Osteoblast (primary cell): ENCODE results near the gene CYP46A1. TPM values are rescaled to one million over a fixed set of nuclear protein-coding genes. Genes with fewer than 3 reads are reported as not detected.

ENCODE experiments used
- DNase-seq: peaks from one replicate; pipeline ENCODE4 v3.0.0; 2011; ENCODE audit warnings: low spot score, mixed read lengths; ENCODE audit not compliant: insufficient read length; ENCODE audit errors: missing footprints
- H2AFZ ChIP-seq: 2 replicates; pipeline ENCODE4 v1.6.0; 2011; ENCODE audit warnings: mild to moderate bottlenecking, low read length
- H3K27ac ChIP-seq: 2 replicates; pipeline ENCODE4 v1.5.1; 2011; ENCODE audit warnings: mild to moderate bottlenecking, low read depth, low read length, moderate library complexity
- H3K27me3 ChIP-seq: 2 replicates; pipeline ENCODE4 v1.6.0; 2012; ENCODE audit warnings: mild to moderate bottlenecking, control low read depth, inconsistent platforms, low read length, moderate library complexity; ENCODE audit not compliant: insufficient read depth
- H3K36me3 ChIP-seq: 2 replicates; pipeline ENCODE4 v1.5.1; 2011; ENCODE audit warnings: mild to moderate bottlenecking, low read length, control low read depth, moderate library complexity; ENCODE audit not compliant: insufficient read depth
- H3K4me1 ChIP-seq: 2 replicates; pipeline ENCODE4 v1.5.1; 2011; ENCODE audit warnings: mild to moderate bottlenecking, low read length, control low read depth, moderate library complexity; ENCODE audit not compliant: insufficient read depth
- H3K4me2 ChIP-seq: 2 replicates; pipeline ENCODE4 v1.6.0; 2011; ENCODE audit warnings: mild to moderate bottlenecking, low read length; ENCODE audit not compliant: insufficient read depth
- H3K4me3 ChIP-seq: fragments of 200-600 bp; sonication (generic); 3 replicates; pipeline ENCODE4 v1.5.1; 2012; ENCODE audit warnings: mild to moderate bottlenecking, low read length, inconsistent platforms; ENCODE audit not compliant: insufficient read depth
- H3K79me2 ChIP-seq: 2 replicates; pipeline ENCODE4 v1.6.0; 2012; ENCODE audit warnings: mild to moderate bottlenecking, low read length, control low read depth, inconsistent platforms; ENCODE audit not compliant: insufficient read depth
- H3K9me3 ChIP-seq: 2 replicates; pipeline ENCODE4 v1.5.1; 2011; ENCODE audit warnings: low read depth, low read length, control low read depth
- H4K20me1 ChIP-seq: 2 replicates; pipeline ENCODE4 v1.6.0; 2012; ENCODE audit warnings: mild to moderate bottlenecking, low read length, control low read depth; ENCODE audit not compliant: insufficient read depth
- total RNA-seq: library from RNA; depleted of rRNA; stranded (reverse); fragments of >200 nt; gene quantifications from 2 replicates; pipeline ENCODE4 v1.2.3, GENCODE V29; 2012
- TF ChIP-seq, protein P1 (sequence below): IDR thresholded peaks from 2 replicates; pipeline ENCODE4 v1.5.1; 2011; ENCODE audit warnings: mild to moderate bottlenecking, low read depth, low read length, moderate library complexity; ENCODE audit errors: extremely low read depth

CYP46A1 gene
- total RNA-seq, 1 donor, result 0.36 TPM

DNA sequence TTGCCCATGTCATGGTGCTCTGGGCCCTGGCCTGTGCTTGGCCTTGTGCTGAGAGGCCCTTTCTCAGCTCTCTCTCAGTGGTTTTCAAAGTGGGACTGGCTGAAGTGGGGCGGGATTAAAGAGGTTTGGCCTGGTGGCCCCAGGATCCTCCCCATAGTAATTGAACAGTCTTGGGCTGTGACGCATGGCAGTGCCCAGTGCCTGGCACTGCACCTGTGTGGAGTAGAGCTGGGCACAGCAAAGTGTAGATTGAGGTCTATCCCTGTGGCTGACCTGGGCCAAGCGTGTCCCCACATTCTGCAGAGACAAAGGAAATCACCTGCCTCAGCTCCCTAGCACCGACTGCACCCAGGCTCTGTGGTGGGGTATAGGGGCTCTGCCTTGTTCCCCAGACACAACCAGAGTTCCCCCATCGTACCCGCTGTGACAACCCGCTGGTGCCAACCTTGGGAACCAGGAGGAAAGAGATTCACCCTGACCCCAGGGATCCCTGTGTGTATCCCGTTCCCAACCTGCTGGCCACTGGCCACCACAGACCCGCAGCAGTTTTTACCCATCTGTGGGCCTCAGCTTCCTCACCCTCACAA lies 9.9 kb upstream of the CYP46A1 start:
- Histone ChIP-seq H4K20me1 (no peaks in the 10 kb centered on the region), H3K27me3 (no peaks in the 10 kb centered on the region), H3K4me1 (peaks cover 30% of the 10 kb centered on the region), H3K9me3 (peaks cover 6% of the 10 kb centered on the region), H3K4me3 (no peak overlapping the region), H3K27ac (no peak overlapping the region), H3K36me3 (peaks cover 3% of the 10 kb centered on the region), H3K4me2 (no peak overlapping the region), H3K79me2 (no peaks in the 10 kb centered on the region), H2AFZ (no peak overlapping the region)
- no peak for DNase-seq
- TF ChIP-seq, protein P1, sequence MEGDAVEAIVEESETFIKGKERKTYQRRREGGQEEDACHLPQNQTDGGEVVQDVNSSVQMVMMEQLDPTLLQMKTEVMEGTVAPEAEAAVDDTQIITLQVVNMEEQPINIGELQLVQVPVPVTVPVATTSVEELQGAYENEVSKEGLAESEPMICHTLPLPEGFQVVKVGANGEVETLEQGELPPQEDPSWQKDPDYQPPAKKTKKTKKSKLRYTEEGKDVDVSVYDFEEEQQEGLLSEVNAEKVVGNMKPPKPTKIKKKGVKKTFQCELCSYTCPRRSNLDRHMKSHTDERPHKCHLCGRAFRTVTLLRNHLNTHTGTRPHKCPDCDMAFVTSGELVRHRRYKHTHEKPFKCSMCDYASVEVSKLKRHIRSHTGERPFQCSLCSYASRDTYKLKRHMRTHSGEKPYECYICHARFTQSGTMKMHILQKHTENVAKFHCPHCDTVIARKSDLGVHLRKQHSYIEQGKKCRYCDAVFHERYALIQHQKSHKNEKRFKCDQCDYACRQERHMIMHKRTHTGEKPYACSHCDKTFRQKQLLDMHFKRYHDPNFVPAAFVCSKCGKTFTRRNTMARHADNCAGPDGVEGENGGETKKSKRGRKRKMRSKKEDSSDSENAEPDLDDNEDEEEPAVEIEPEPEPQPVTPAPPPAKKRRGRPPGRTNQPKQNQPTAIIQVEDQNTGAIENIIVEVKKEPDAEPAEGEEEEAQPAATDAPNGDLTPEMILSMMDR, result no peak

DNA sequence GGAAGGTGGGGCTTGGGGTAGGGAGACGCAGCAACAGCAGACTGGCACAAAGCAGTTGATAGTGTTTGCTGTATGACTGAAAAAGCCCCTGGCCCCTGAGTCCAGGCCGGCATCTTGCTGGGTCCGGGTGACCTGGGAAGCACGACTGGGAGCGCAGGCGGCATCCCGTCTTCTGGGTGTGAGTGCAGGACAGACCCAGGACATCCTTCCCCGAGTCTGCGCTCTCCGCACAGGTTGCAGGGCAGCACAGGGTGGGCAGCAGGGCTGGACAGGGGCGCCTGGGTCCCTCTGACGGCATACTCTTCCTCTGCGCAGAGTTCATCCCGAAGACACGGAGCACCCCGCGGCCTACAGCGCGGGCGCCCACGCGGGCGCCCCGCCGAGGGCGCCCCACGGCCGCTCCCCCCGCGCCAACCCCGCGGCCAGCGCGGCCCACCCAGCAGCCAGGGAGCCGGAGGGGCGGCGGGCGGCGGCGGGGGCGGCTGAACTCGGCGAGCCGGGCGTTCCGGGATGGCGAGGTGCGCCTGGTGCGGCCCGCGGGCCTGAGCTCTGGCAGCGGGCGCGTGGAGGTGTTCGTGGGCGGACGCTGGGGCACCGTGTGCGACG lies 9.2 kb upstream of the CYP46A1 start:
- Histone ChIP-seq H3K4me1 (peaks cover 30% of the 10 kb centered on the region), H3K4me3 (no peak overlapping the region), H3K79me2 (no peaks in the 10 kb centered on the region), H3K27me3 (no peaks in the 10 kb centered on the region), H3K36me3 (no peaks in the 10 kb centered on the region), H4K20me1 (no peaks in the 10 kb centered on the region), H2AFZ (no peak overlapping the region), H3K9me3 (peaks cover 6% of the 10 kb centered on the region), H3K27ac (no peak overlapping the region), H3K4me2 (no peak overlapping the region)
- TF ChIP-seq, protein P1, result no peak
- no peak for DNase-seq

DNA sequence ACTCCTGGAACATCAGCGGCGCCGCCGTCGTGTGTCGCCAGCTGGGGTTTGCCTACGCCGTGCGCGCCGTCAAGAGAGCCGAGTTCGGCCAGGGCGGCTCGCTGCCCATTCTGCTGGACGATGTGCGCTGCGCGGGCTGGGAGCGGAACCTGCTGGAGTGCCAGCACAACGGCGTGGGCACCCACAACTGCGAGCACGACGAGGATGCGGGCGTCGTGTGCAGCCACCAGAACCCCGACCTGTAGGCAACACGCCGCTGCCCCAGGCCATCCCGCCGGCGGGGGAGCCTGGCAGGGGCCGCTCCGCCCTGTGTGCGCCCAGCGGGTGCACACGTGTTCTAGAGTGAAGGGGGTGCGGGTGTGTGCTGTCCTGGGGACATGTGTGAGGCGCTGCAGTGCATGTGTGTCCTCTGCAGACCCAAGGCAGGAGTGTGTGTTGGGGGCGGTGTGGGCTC lies 8.7 kb upstream of the CYP46A1 start:
- H3K36me3 ChIP-seq, result no peaks in the 10 kb centered on the region
- peak; percentile 62 for DNase-seq
- no peaks in the 10 kb centered on the region for H3K27me3 ChIP-seq
- H3K9me3 ChIP-seq, result peaks cover 6% of the 10 kb centered on the region
- TF ChIP-seq, protein P1, result no peak
- no peaks in the 10 kb centered on the region for H3K79me2 ChIP-seq
- H2AFZ ChIP-seq, result no peak overlapping the region
- no peak overlapping the region for H3K27ac ChIP-seq
- H3K4me1 ChIP-seq, result peaks cover 30% of the 10 kb centered on the region
- H3K4me2 ChIP-seq, result no peak overlapping the region
- H3K4me3 ChIP-seq, result no peak overlapping the region
- H4K20me1 ChIP-seq, result no peaks in the 10 kb centered on the region

DNA sequence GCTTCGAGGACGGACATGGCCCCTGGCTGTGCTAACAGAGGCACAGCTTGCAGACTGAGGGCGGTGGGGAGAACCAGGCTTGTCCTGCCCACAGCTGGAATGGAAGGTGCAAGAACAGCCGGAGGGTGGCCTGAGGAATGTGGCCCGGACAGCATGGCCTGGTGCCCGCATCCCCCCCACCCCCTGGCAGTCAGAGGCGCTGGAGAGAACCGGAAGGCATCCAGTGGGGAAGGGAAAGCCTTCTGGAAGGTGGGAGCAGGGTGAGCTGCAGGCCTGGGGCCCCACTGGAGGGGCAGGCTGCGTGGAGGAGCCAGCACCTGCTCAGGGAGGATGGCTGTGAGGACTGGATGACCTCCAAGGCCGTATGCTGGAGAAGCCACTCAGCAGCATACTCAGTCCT lies 8.1 kb upstream of the CYP46A1 start:
- Histone ChIP-seq H3K4me2 (no peak overlapping the region), H3K4me3 (no peak overlapping the region), H4K20me1 (no peaks in the 10 kb centered on the region), H3K36me3 (no peaks in the 10 kb centered on the region), H3K9me3 (peaks cover 6% of the 10 kb centered on the region), H3K27me3 (no peaks in the 10 kb centered on the region), H3K27ac (no peak overlapping the region), H3K79me2 (no peaks in the 10 kb centered on the region), H3K4me1 (peaks cover 25% of the 10 kb centered on the region), H2AFZ (no peak overlapping the region)
- peak; percentile 73 for DNase-seq
- TF ChIP-seq, protein P1, result no peak
